ENCODE measurements around the gene TRIO.
A peak's percentile ranks its signal among the peaks of the same experiment; 100 is the strongest.

TRIO gene

GRCh38 chr5:14406554-14406849 is 263.4 kb downstream of the TRIO start (continued):
- TF ChIP-seq ZNF8 (CRISPR knock-in tag; IDR thresholded peaks at IDR 0.05) = no peak
- TF ChIP-seq OSR1 (CRISPR knock-in tag; IDR thresholded peaks at IDR 0.05) = no peak

GRCh38 chr5:14407051-14407450 is 263.9 kb downstream of the TRIO start:
- no peak; the same call in 2 of the 3 replicates for ATAC-seq
- TF ChIP-seq BACH2 (CRISPR knock-in tag; IDR thresholded peaks at IDR 0.05; ENCODE audit: borderline replicate concordance) = no peak
- TF ChIP-seq CREB5 (CRISPR knock-in tag; IDR thresholded peaks at IDR 0.05; ENCODE audit: low read depth) = no peak
- no peak for TF ChIP-seq RARB (CRISPR knock-in tag; IDR thresholded peaks at IDR 0.05)
- TF ChIP-seq PATZ1 (CRISPR knock-in tag; IDR thresholded peaks at IDR 0.05; ENCODE audit: borderline replicate concordance) = no peak
- TF ChIP-seq CSDC2 (CRISPR knock-in tag; IDR thresholded peaks at IDR 0.05) = no peak
- TF ChIP-seq ZC3H10 (CRISPR knock-in tag; IDR thresholded peaks at IDR 0.05) = no peak
- no peak for TF ChIP-seq TCF4 (CRISPR knock-in tag; IDR thresholded peaks at IDR 0.05; ENCODE audit: borderline replicate concordance)
- TF ChIP-seq CSRNP3 (CRISPR knock-in tag; IDR thresholded peaks at IDR 0.05) = no peak
- no peak for TF ChIP-seq ARNTL (CRISPR knock-in tag; IDR thresholded peaks at IDR 0.05; ENCODE audit: borderline replicate concordance, low read depth)
- no peak for TF ChIP-seq TOX (CRISPR knock-in tag; IDR thresholded peaks at IDR 0.05; ENCODE audit: borderline replicate concordance)
- TF ChIP-seq ISL1 (CRISPR knock-in tag; IDR thresholded peaks at IDR 0.05) = no peak
- TF ChIP-seq ZFP30 (CRISPR knock-in tag; IDR thresholded peaks at IDR 0.05) = no peak
- TF ChIP-seq ZFP3 (CRISPR knock-in tag; IDR thresholded peaks at IDR 0.05) = no peak
- no peak for TF ChIP-seq ZNF8 (CRISPR knock-in tag; IDR thresholded peaks at IDR 0.05)
- TF ChIP-seq GLIS3 (CRISPR knock-in tag; IDR thresholded peaks at IDR 0.05) = no peak
- TF ChIP-seq POU6F1 (CRISPR knock-in tag; IDR thresholded peaks at IDR 0.05; ENCODE audit: borderline replicate concordance, low read depth) = no peak

GRCh38 chr5:14407746-14408175 is 264.6 kb downstream of the TRIO start:
- TF ChIP-seq ZC3H10 (CRISPR knock-in tag; IDR thresholded peaks at IDR 0.05) (0 out of 2 replicates have a peak, but pooled peaks have one; percentile 4), SNAI2 (CRISPR knock-in tag; IDR thresholded peaks at IDR 0.05) (peak; percentile 67; the same call in 1 of the 2 replicates), CSDC2 (CRISPR knock-in tag; IDR thresholded peaks at IDR 0.05) (no peak), ISL1 (CRISPR knock-in tag; IDR thresholded peaks at IDR 0.05) (peak; percentile 65), RARB (CRISPR knock-in tag; IDR thresholded peaks at IDR 0.05) (0 out of 2 replicates have a peak, but pooled peaks have one; percentile 47), CSRNP3 (CRISPR knock-in tag; IDR thresholded peaks at IDR 0.05) (0 out of 2 replicates have a peak, but pooled peaks have one; percentile 15), CREB5 (CRISPR knock-in tag; IDR thresholded peaks at IDR 0.05; ENCODE audit: low read depth) (peak; percentile 12; the same call in 1 of the 2 replicates), ZFP30 (CRISPR knock-in tag; IDR thresholded peaks at IDR 0.05) (no peak), TSHZ2 (CRISPR knock-in tag; IDR thresholded peaks at IDR 0.05) (no peak), TOX (CRISPR knock-in tag; IDR thresholded peaks at IDR 0.05; ENCODE audit: borderline replicate concordance) (peak; percentile 56; the same call in 1 of the 2 replicates)
- peak; percentile 14 for ATAC-seq
